22Rv1 (cell line): ENCODE measurements around the gene NASP.

Source experiments
- H3K27ac ChIP-seq: fragments of 450-650 bp; 2 replicates; pipeline ENCODE4 v1.5.1; 2017
- CTCF ChIP-seq: fragments of 450-650 bp; IDR thresholded peaks from 2 replicates; pipeline ENCODE4 v1.5.1; 2017; ENCODE audit warnings: mild to moderate bottlenecking
- ZFX ChIP-seq: fragments of 450-650 bp; IDR thresholded peaks from 2 replicates; pipeline ENCODE4 v1.6.1; 2017; ENCODE audit warnings: antibody characterized with exemption, borderline replicate concordance

Gene NASP

DNA sequence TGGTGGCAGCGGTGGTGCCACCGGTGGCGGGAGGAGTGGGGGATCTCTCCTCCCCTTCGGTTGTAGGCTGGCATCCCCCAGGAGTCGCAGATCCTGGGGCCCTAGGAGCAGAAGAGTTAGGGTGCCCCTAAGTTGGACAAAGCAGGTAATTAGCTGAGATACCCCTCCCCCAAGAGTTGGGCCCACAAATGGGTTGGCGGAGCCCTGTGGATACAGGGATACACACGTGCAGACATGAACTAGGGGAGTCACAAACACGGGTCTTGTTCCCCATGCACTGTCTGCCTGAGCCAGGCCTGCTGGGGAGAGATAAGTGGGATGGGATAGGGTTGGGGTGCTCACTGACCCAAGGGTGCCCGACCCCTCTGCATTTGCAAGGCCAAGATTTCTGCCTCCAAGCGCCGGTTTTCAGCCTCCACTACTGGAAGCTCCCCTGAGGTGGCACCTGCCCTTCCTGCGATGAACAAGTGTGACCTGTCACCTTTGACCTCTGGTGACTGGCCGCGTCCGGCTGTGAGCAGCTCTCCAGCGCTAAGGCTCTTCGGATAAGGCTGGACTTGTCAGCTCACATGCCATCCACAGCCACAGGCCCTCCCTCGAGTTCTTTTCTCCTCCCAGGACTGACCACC, 38.2 kb downstream of the NASP start:
- TF ChIP-seq ZFX (no peak), CTCF (no peak)
- peak overlapping the region; percentile 43; the same call in 1 of the 2 replicates for H3K27ac ChIP-seq

- TF ChIP-seq ZFX = no peak
- TF ChIP-seq CTCF = no peak
- H3K27ac ChIP-seq = no peak overlapping the region
Observed at GRCh38 chr1:45622524-45623394, 38.9 kb downstream of the NASP start.

DNA sequence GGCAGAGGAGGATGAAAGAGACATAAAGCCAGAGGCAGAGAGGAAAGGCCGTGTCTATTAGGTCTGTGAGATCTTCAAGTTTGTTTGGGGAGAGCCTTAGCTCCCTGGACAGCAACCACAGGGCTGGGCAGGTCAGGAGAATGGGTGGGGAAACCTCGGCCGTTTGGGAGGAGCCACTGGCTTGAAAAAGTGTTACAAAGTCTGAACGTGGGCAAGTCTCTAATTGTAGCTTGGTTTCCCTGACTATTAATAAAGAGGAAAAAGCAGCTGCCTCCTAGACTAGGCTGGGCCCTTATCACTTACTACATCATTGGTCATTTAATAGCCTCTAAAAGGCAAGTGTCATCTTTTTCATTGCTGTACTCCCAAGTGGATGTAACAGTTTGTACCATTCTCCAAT, 40.1 kb downstream of the NASP start, which contains the start of gene CCDC17:
Gene CCDC17 (minus strand): TSS at position 83 of the 400 bp plus-strand sequence. CDS start 145 bp downstream, outside the sequence.
- TF ChIP-seq ZFX = no peak
- peak within 1 kb of the TSS; percentile 36; the same call in 1 of the 2 replicates for H3K27ac ChIP-seq

- no peak overlapping the region for H3K27ac ChIP-seq
- TF ChIP-seq CTCF (no peak), ZFX (no peak)
Observed at GRCh38 chr1:45629035-45629434, 45.2 kb downstream of the NASP start.

DNA sequence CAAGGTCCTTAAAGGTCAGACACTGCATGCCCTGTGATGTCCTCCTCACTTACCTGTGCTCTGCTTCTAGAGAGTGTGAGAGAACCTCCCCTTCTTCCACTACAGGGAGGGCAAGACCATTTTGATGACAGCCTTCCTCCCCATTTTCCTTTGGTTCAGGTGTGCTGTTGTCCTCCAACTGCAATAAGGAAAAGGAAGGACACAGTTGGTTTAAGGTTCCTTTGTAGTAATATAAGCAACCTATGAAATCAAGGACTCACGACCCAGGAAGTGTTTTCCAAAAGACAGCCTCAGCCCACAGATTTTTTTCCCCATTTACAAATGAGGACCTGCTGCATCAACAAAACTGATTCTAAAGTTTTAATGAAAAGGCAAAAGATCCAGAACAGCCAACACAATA, 46.6 kb downstream of the NASP start:
- TF ChIP-seq ZFX (no peak), CTCF (no peak)
- H3K27ac ChIP-seq = no peak overlapping the region

DNA sequence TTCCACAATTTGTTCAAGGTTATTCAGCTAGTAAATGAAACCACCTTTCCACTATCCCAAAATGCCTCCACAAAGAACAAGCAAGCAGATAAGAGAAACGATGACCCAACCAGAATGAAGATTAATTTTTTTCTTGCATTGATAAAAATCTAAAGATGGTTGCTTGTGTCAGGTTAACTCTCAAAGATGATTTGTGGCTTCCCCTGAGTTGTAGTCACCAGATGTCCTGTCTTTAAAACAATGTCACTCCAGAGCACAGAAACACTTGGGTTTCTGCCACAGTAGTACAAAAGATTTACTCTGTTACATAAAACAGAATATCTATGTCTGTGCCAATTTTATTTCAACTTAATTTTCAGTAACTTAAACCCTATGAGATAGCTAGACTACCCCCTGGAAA, 51.4 kb downstream of the NASP start:
- peak overlapping the region; percentile 14; the same call in 1 of the 2 replicates for H3K27ac ChIP-seq

DNA sequence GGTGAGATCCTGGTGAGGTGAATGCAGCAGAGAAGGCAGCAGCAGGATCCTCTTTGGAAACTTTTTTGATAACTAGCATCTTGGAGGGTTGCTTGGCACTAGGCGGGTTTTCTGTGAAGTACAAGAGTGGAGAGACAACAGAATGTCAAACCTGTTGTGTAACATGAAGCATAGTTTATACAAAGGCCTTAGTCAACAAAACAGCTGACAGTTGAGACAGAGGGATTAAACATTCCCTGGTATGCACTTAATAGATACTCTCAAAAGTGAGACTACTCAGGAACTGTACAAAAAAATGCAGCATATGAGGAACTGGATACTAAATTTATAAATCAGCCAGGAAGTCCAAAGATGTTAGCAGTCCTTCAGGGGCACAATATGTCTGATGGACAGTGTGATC, 56.5 kb downstream of the NASP start:
- H3K27ac ChIP-seq = no peak overlapping the region
- TF ChIP-seq CTCF (no peak), ZFX (no peak)

More for the DNA sequence above, 51.4 kb downstream of the NASP start:
- TF ChIP-seq CTCF (no peak), ZFX (no peak)
